ENCODE measurements around the gene PNMA8B.

The PNMA8B gene

DNA sequence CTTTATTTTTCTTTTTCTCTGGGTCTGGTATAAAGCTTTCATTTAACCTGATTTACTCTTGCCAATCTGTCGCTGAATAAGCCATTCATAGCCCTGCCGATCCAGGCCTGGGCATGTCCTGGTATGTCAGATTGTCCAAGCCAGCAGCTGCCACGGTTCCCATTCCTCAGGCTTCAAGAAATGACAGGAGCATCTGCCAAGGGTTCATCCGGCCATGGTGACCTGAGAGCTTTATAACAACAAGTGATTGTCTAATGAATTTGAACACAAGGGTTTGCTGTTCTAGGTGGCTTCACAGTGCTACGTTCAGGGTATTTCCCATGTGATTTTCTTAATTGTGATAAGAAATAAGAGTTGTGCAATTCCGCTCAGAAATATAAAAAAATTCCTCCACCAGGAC is 44.3 kb downstream of the PNMA8B start:
- DNase-seq: no peak

DNA sequence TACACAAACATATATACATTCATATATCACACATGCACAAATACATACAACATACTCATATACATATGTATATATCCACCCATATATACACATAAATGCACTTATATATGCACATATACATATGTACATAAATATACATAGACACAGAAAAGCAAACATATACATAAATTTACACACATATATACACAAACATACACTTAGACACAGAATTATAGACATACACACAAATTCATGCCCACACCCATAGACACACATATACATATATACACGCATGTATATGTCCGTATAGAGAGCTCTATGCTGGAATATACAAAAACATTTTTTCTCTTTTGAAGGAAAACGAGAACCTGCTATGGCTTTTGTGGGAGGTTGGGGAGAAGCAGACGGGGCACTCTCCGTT is 44.9 kb downstream of the PNMA8B start:
- no peak for DNase-seq

DNA sequence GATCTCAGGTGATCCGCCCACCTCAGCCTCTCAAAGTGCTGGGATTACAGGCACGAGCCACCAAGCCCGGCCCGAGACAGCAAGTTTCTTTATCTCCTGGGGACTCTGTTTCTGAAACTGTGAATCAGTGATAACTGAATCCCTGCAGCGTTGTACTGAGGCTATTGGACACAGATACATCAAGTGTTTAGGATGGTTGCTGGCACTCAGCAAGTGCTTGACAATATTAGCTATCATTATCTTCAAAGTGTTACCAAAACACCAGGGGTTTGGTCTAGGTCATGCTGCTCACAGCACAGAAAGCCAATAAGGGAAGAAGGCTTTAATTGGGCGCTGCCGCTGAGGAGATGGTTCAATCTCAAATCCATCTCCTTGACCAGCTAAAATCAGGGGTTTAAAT is 46.4 kb downstream of the PNMA8B start:
- no peak for DNase-seq

DNA sequence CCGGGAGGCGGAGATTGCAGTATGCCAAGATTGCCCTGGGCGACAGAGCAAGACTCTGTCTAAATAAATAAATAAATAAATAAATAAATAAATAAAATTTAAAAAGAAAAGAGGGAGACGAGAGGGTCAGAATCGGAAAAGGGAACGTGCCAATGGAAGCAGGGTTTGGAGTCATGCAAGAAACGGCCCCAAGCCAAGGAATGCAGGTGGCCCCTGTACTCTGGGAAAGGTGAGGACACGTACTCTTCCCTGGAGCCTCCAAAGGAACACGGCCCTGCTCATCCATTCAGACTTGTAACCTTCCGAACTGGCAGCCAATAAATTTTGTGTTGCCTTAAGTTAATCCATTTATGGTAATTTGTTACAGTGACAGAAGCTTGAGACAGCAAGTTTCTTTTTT is 47.1 kb downstream of the PNMA8B start:
- no peak for DNase-seq

DNA sequence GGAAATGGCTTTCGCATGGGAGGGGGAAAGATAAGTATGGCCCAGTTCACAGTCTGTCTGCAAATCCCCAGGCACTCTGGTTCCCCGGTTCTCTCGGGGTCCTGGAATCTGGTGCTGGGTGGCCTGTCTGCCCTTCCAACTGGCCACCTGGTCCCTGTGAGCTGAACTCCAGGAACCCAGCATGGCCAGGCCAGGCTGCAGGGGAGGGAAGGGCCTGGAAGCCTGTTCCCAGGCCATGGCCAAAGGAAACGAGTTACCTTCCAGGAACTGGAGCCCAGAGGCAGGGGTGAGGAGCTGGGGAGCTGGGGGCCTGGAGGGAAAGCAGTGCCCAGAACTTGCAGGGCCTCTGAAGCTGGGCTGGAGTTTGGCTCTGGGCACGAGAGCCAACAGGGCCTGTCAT is 47.8 kb downstream of the PNMA8B start:
- no peak for DNase-seq

DNA sequence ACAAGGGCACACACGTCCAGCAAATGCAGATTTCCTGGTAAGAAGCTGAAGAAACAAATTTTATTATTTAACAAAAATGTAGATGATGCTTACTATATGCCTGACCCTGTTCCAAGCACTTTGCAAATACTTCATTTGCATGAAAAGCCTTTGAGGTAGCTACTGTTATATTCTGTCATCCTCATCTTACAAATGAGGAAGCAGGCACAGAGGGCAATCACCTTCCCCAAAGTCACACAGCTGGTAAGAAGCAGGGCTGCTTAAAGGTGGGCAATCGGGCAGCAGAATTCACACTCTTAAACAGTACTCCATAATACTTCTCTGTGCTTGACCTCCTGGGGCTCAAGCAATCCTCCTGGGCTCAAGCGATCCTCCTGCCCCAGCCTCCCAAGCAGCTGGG is 48.7 kb downstream of the PNMA8B start:
- DNase-seq: no peak

DNA sequence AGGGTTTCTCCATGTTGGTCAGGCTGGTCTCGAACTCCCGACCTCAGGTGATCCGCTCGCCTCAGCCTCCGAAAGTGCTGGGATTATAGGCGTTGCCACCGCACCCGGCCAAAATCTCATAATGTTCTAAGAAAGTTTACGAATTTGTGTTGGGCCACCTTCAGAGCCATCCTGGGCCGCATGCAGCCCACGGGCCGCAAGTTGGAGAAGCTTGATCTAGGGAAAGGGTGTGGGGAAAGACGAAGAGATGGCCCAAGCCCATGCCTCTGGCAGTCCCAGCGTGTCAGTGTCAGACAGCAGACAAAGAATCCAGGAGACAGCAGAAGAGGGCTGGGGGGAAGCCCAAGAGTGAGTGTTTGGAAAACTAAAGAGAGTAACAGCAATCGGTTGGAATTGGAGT is 49.6 kb downstream of the PNMA8B start:
- no peak for DNase-seq

DNA sequence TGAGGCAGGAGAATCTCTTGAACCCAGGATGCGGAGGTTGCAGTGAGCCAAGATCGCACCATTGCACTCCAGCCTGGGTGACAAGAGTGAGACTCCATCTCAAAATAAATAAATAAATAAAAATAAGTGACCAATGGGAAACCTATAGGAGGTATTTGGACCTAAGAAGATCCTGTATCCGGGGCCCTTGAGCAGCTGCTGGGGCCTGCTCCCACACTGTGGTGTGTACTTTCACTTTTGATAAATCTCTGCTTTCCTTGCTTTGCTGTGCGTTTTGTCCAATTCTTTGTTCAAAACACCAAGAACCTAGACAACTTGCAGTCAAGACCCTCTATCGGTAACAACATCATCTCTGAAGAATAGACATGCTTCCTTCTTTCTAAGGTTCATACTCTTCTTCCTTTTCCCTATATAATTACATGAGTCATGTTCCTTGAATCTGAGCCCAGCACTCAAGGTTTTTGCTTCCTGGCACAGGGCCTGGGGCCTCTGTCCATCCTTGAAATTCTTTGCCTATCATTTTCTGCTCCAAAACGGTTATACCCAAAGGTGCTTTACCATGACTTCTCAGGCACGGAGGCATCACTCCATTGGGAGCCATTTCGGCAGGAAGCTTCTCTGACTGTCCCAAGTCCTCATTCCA is 52.7 kb downstream of the PNMA8B start:
- DNase-seq: no peak

DNA sequence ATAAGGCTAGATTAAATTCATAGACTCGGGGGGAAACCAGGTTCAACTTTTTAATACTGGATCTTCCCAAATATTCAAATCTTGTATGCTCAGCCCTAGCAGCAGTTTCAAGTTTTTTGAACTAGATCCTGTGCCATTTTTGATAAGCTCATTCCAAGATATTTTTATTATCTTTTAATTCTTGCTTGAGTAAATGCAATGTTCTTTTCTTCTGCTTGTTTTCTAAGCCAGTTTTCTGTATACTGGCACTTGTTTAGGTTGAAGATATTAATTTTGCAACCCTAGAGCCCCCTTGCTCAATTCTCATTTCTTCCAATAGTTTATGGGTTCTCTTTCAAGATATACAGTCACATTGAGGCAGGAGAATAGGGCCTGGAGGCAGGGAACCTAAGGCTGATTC is 53.8 kb downstream of the PNMA8B start:
- no peak for DNase-seq

Data from NCI-H1048 (cell line).